ENCODE results near the gene TOX2.
A peak's percentile ranks its signal among the peaks of the same experiment; 100 is the strongest.

TOX2 gene

GRCh38 chr20:43938932-43939761, 24.5 kb downstream of the TOX2 start:
- DNase-seq (ENCODE audit: low read depth in 3 of 3), result no peak

GRCh38 chr20:43939762-43940121, 25.1 kb downstream of the TOX2 start:
- DNase-seq (ENCODE audit: low read depth in 3 of 3), result no peak

- DNase-seq (ENCODE audit: low read depth in 3 of 3), result no peak
These were observed 26.0 kb downstream of the TOX2 start for GRCh38 chr20:43940518-43941225.

GRCh38 chr20:43941476-43942200, 27.0 kb downstream of the TOX2 start:
- no peak for DNase-seq (ENCODE audit: low read depth in 3 of 3)

GRCh38 chr20:43942201-43942590, 27.5 kb downstream of the TOX2 start:
- DNase-seq (ENCODE audit: low read depth in 3 of 3), result no peak

GRCh38 chr20:43942667-43943285, 28.1 kb downstream of the TOX2 start:
- DNase-seq (ENCODE audit: low read depth in 3 of 3), result no peak

- no peak for DNase-seq (ENCODE audit: low read depth in 3 of 3)
These were observed 29.1 kb downstream of the TOX2 start for GRCh38 chr20:43943725-43944124.

GRCh38 chr20:43944653-43945235, 30.1 kb downstream of the TOX2 start:
- DNase-seq (ENCODE audit: low read depth in 3 of 3), result no peak

GRCh38 chr20:43945391-43946205, 30.9 kb downstream of the TOX2 start:
- no peak for DNase-seq (ENCODE audit: low read depth in 3 of 3)

DNA sequence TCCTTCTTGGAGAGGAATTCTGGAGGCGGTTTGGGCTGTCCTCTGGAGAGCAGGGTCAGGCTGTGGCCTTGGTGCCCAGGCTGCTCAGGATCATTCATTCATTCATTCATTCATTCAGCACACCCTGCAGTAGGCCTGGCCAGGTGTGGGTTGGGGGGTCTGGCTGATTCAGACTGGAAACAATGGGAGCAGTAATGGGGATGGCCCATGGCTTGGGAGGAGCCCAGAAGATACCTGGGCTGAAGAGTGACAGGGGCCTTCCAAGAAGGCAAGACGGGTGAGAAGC, 31.5 kb downstream of the TOX2 start:
- DNase-seq (ENCODE audit: low read depth in 3 of 3), result no peak

- DNase-seq (ENCODE audit: low read depth in 3 of 3), result no peak
These were observed 32.1 kb downstream of the TOX2 start for GRCh38 chr20:43946659-43947315.

GRCh38 chr20:43947316-43947710, 32.7 kb downstream of the TOX2 start:
- no peak for DNase-seq (ENCODE audit: low read depth in 3 of 3)

GRCh38 chr20:43948455-43948854, 33.8 kb downstream of the TOX2 start:
- no peak for DNase-seq (ENCODE audit: low read depth in 3 of 3)

GRCh38 chr20:43949248-43949647, 34.6 kb downstream of the TOX2 start:
- DNase-seq (ENCODE audit: low read depth in 3 of 3), result no peak

DNA sequence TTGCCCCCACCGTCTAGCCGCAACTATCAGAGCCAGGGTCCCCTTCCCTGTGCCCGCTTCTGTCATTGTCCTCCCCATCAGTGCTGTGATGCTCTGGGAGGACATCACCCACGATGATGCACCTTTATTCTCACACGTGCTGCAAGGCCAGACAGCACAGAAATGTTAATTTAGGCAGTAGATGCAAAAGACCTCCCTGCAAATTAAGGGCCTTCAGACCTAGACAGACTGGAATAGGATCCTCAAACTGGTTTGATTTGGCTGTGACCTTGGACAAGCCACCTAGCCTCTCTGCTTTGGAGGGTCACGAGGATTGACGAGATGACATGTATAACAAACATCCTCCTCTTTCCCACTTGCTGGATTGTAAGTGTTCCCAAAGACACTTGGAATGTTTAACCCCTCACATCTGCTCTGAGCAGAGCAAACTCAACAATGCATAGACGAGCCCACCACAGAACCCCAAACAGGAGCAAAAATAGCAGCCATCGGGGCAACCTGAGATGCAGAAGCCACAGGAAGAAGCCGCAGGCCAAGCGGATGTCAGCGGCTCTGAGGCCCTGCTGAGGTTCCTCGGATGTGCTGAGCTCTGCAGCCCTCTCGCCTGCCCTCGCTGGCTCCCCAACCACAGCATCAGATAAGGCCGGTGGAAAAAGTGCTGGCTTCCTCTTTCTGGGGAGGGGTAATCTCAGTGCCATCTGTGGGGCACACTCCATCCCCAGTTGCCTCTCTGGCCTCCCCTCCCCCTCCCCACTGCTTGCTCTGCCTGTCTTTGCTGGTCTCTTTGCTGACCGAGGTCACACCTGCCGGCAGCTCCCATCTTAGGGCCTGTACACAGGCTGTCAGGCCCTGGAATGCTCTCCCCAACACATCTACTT, 35.3 kb downstream of the TOX2 start:
- DNase-seq (ENCODE audit: low read depth in 3 of 3), result peak in 2 of 3 experiments; percentile 29 to 74

DNA sequence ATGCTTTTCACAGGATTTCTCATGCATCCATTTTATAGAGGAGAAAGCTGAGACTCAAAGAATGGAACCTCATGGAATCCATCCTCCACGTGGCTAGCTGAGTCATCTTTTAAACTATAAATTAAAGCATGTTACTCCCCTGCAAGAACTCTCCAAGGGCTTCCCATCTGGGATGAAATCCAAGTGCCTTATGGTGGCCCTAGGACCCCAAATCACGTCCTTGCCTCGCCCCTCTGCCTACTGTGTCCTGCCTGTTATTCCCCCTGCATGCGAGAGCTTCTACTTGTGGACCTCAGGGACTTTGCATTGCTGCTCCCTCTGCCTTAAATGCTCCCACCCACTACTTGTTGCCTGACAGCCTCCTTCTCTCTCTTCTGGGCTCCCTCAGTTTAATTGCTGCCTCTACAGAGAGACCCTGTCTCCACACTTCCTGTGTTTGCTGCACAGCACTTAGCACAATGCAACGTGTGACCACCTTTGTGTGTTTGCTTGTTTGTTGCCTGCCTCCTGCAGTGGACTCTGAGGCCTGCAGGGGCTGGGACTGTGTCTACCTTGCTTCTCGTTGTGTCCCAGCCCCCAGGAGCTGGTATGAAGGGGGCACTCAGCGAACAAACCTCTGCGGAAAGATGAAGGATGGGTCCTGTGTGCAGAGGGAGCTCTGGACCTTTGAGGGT, 39.4 kb downstream of the TOX2 start:
- no peak for DNase-seq (ENCODE audit: low read depth in 3 of 3)

GRCh38 chr20:43954704-43955061, 40.0 kb downstream of the TOX2 start:
- no peak for DNase-seq (ENCODE audit: low read depth in 3 of 3)

- DNase-seq (ENCODE audit: low read depth in 3 of 3), result peak in 2 of 3 experiments; percentile 38 to 46
These were observed 40.6 kb downstream of the TOX2 start for GRCh38 chr20:43955062-43955749.

Data from stimulated activated CD4-positive, alpha-beta T cell treated with anti-CD3 and anti-CD28 coated beads, TNF-alpha, amount 100 ng/mL, for 24 hours (primary cell).